Right atrium auricular region (tissue), 2 donors: ENCODE data around the gene CACNA1B. TPM values are rescaled to one million over a fixed set of nuclear protein-coding genes. Genes with fewer than 3 reads are reported as not detected.

Experiments used
- DNase-seq: peaks from one replicate; pipeline ENCODE4 v3.0.0-alpha.2; 2019; ENCODE audit warnings: low spot score
- H3K27ac ChIP-seq, 2 donors: fragments of 200-600 bp; sonication (generic); 1 replicate in 1 of 2; 2 replicates in 1 of 2; pipeline ENCODE4 v1.5.1; 2016 to 2019
- H3K27me3 ChIP-seq, 2 donors: fragments of 200-600 bp; sonication (generic); one replicate each; pipeline versions ENCODE4 v1.5.1 to v1.6.0; 2017 to 2019
- H3K36me3 ChIP-seq: fragments of 200-600 bp; sonication (generic); one replicate; pipeline ENCODE4 v1.5.1; 2016
- H3K4me1 ChIP-seq, 2 donors: fragments of 200-600 bp; sonication (generic); one replicate each; pipeline versions ENCODE4 v1.5.1 to v1.6.0; 2017 to 2019
- H3K4me3 ChIP-seq, 2 donors: fragments of 200-600 bp; sonication (generic); 1 replicate in 1 of 2; 2 replicates in 1 of 2; pipeline ENCODE4 v1.5.1; 2017 to 2019; ENCODE audit warnings: mild to moderate bottlenecking in 1 of 2, moderate library complexity in 1 of 2
- H3K9me3 ChIP-seq, 2 donors: fragments of 200-600 bp; sonication (generic); one replicate each; pipeline ENCODE4 v1.5.1; 2019
- CTCF ChIP-seq, 2 donors: fragments of 200-600 bp; sonication (generic); IDR thresholded peaks; one replicate each; pipeline ENCODE4 v1.5.1; 2019; ENCODE audit warnings: antibody characterized with exemption in 2 of 2
- total RNA-seq, 2 donors: library from RNA; depleted of rRNA; stranded (reverse); fragments of >200 nt; gene quantifications; one replicate each; pipeline ENCODE4 v1.1.0, GENCODE V29; 2016

The CACNA1B gene
- total RNA-seq, 2 donors from 2014 or later, result 0.04 to 0.41 TPM

- no peak for TF ChIP-seq CTCF (IDR thresholded peaks at IDR 0.05)
- no peak overlapping the region for H3K4me3 ChIP-seq
- H3K27me3 ChIP-seq, result no peaks in the 10 kb centered on the region
- H3K9me3 ChIP-seq, result no peaks in the 10 kb centered on the region
- H3K4me1 ChIP-seq, result peaks cover 0 to 7% of the 10 kb centered on the region in 2 donors
- H3K36me3 ChIP-seq, result no peaks in the 10 kb centered on the region
- DNase-seq, result no peak
- H3K27ac ChIP-seq, result no peak overlapping the region
Observed at GRCh38 chr9:137913771-137914767, 36.5 kb downstream of the CACNA1B start.

- DNase-seq, result no peak
- TF ChIP-seq CTCF (IDR thresholded peaks at IDR 0.05), result no peak
- Histone ChIP-seq H3K27me3 (no peaks in the 10 kb centered on the region), H3K4me1 (peaks cover 0 to 7% of the 10 kb centered on the region in 2 donors), H3K27ac (no peak overlapping the region), H3K9me3 (no peaks in the 10 kb centered on the region), H3K4me3 (no peak overlapping the region), H3K36me3 (no peaks in the 10 kb centered on the region)
Observed at GRCh38 chr9:137916540-137916939, 39.0 kb downstream of the CACNA1B start.

- no peak for TF ChIP-seq CTCF (IDR thresholded peaks at IDR 0.05)
- no peak for DNase-seq
- Histone ChIP-seq H3K27me3 (no peaks in the 10 kb centered on the region), H3K4me1 (peaks cover 0 to 7% of the 10 kb centered on the region in 2 donors), H3K36me3 (no peaks in the 10 kb centered on the region), H3K27ac (no peak overlapping the region), H3K4me3 (no peak overlapping the region), H3K9me3 (no peaks in the 10 kb centered on the region)
Observed at GRCh38 chr9:137917116-137917515, 39.5 kb downstream of the CACNA1B start.

- no peak for TF ChIP-seq CTCF (IDR thresholded peaks at IDR 0.05)
- DNase-seq, result no peak
Observed at GRCh38 chr9:137917795-137918194, 40.2 kb downstream of the CACNA1B start.

GRCh38 chr9:137918331-137919094 lies 40.9 kb downstream of the CACNA1B start:
- no peak for TF ChIP-seq CTCF (IDR thresholded peaks at IDR 0.05)
- no peak for DNase-seq
- Histone ChIP-seq H3K36me3 (no peaks in the 10 kb centered on the region), H3K27me3 (no peaks in the 10 kb centered on the region), H3K27ac (no peak overlapping the region), H3K4me3 (no peak overlapping the region), H3K4me1 (peaks cover 0 to 7% of the 10 kb centered on the region in 2 donors), H3K9me3 (no peaks in the 10 kb centered on the region)

More at GRCh38 chr9:137917795-137918194, 40.2 kb downstream of the CACNA1B start:
- Histone ChIP-seq H3K4me1 (peaks cover 0 to 7% of the 10 kb centered on the region in 2 donors), H3K9me3 (no peaks in the 10 kb centered on the region), H3K27me3 (no peaks in the 10 kb centered on the region), H3K36me3 (no peaks in the 10 kb centered on the region), H3K4me3 (no peak overlapping the region), H3K27ac (no peak overlapping the region)
